ENCODE results near the gene CCAR1. TPM values are rescaled to one million over a fixed set of nuclear protein-coding genes. Genes with fewer than 3 reads are reported as not detected.

Gene CCAR1, protein sequence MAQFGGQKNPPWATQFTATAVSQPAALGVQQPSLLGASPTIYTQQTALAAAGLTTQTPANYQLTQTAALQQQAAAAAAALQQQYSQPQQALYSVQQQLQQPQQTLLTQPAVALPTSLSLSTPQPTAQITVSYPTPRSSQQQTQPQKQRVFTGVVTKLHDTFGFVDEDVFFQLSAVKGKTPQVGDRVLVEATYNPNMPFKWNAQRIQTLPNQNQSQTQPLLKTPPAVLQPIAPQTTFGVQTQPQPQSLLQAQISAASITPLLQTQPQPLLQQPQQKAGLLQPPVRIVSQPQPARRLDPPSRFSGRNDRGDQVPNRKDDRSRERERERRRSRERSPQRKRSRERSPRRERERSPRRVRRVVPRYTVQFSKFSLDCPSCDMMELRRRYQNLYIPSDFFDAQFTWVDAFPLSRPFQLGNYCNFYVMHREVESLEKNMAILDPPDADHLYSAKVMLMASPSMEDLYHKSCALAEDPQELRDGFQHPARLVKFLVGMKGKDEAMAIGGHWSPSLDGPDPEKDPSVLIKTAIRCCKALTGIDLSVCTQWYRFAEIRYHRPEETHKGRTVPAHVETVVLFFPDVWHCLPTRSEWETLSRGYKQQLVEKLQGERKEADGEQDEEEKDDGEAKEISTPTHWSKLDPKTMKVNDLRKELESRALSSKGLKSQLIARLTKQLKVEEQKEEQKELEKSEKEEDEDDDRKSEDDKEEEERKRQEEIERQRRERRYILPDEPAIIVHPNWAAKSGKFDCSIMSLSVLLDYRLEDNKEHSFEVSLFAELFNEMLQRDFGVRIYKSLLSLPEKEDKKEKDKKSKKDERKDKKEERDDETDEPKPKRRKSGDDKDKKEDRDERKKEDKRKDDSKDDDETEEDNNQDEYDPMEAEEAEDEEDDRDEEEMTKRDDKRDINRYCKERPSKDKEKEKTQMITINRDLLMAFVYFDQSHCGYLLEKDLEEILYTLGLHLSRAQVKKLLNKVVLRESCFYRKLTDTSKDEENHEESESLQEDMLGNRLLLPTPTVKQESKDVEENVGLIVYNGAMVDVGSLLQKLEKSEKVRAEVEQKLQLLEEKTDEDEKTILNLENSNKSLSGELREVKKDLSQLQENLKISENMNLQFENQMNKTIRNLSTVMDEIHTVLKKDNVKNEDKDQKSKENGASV
- total RNA-seq (2012; rRNA removed), result 46.1 and 60.8 TPM in 2 replicates
- 35.1 and 38.6 TPM in 2 replicates for polyA plus RNA-seq (2012; rRNA removed)
- polyA plus RNA-seq (2012; cell fraction: cytosol; rRNA removed), result 11.8 and 12.2 TPM in 2 replicates
- 28.2 and 114 TPM in 2 replicates for polyA plus RNA-seq (2012; cell fraction: nucleus; rRNA removed; ENCODE audit: low replicate concordance)
- percentile 88 among the genes with signal in this experiment for Bru-seq, nascent RNA
- percentile 95 among the genes with signal in this experiment for BruChase-seq, experiment 1, labeled RNA remaining after a 6-hour chase
- BruChase-seq, experiment 2, labeled RNA remaining after a 2-hour chase, result percentile 91 among the genes with signal in this experiment
- long read RNA-seq, partial matches to known transcripts, result 32 of 42 reads
- long read RNA-seq, other reads (novel, unspliced or antisense), result 10 of 42 reads

DNA sequence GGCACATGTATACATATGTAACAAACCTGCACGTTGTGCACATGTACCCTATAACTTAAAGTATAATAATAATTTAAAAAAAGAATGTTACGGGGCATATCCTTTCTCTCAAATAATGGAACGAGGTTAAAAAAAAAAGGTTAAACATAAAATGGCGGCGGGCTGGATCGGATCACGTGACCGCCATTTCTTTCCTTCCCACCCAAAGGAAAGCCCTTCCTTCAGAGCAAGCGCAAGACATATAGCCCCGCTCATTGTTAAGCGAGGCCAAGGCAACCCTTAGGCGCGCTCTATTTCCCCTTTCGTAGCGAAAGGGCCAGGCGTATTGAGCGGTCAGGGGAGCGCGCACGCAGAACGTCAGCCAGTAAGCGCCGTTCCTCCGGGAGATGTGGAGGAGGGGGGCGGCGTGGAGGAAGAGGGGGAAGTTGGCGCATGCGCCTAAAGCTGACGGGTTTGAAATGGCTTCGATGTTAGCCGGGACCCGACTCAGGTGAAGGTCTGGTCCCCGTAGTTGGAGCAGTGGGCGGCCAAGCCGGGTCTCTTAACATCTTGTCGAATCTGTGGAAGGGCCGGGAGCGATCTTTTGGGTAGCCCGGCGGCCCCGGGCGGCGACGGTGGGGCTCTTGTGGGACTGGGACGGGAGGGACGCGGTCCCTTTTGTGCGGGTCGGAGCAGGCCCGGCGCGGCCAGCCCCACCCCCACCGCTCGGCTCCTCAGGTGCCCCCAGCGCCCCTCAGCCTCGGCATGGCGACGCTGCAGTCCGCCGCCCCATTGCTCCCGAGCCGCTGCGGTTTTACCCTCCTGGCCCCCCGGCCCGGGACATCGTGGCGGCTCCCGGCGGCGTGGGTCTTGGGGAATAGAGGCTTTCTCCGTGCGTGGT, at the start of gene CCAR1:
Gene CCAR1 (plus strand): TSS at position 447 of the 880 bp plus-strand sequence. CDS start 1,266 bp downstream, outside the sequence.
- Histone ChIP-seq H4K8ac (ENCODE audit: low read depth in 2 of 2, low read length in 2 of 2) (peak within 1 kb of the TSS; percentile 78 to 88), H3K9ac (ENCODE audit: low read depth, low read length) (peak within 1 kb of the TSS; percentile 89), H4K91ac (ENCODE audit: insufficient read depth, low read depth, low read length) (peak within 1 kb of the TSS; percentile 77), H3K9me3 (ENCODE audit: control insufficient read depth, insufficient read depth, low read length) (no peaks in the 10 kb centered on the region), H2AK9ac (replicated peaks; ENCODE audit: low read depth, low read length, poor library complexity) (peak within 1 kb of the TSS; percentile 96), H4K5ac (ENCODE audit: low read depth, low read length) (peak within 1 kb of the TSS; percentile 90), H3K4me3 (ENCODE audit: insufficient read depth, low read depth, low read length) (peak within 1 kb of the TSS; percentile 67), H2AFZ (replicated peaks; ENCODE audit: low read length, poor library complexity) (peak within 1 kb of the TSS; percentile 97), H2AK5ac (ENCODE audit: low read depth, low read length) (peak within 1 kb of the TSS; percentile 68), H3K27me3 (ENCODE audit: control insufficient read depth, insufficient read depth, low read length) (no peaks in the 10 kb centered on the region), H2BK120ac (ENCODE audit: low read depth, low read length) (peak within 1 kb of the TSS; percentile 50; the same call in 1 of the 2 replicates), H3K27ac (ENCODE audit: insufficient read depth, low read length) (peak within 1 kb of the TSS; percentile 79), H3K9me1 (ENCODE audit: insufficient read depth, low read length) (no peaks in the 10 kb centered on the region), H3K4ac (ENCODE audit: low read depth, low read length) (peak within 1 kb of the TSS; percentile 88), H3K4me2 (ENCODE audit: low read depth, low read length) (peak within 1 kb of the TSS; percentile 96), H3K4me1 (ENCODE audit: control insufficient read depth, insufficient read depth, low read length) (no peaks in the 10 kb centered on the region), H3K56ac (ENCODE audit: extremely low read depth, insufficient read depth, low read length) (peak within 1 kb of the TSS; percentile 91), H3K79me1 (ENCODE audit: low read depth in 1 of 2, low read length in 2 of 2) (peaks cover 8 to 35% of the 10 kb centered on the region in 2 experiments; a peak in 3 of 4 replicates), H3K14ac (replicated peaks; ENCODE audit: low read depth, low read length) (peak within 1 kb of the TSS; percentile 98), H2BK20ac (ENCODE audit: low read depth, low read length) (no peak within 1 kb of the TSS), H3K18ac (ENCODE audit: low read depth, low read length) (peak within 1 kb of the TSS; percentile 8), H2BK15ac (ENCODE audit: low read depth, low read length) (no peak within 1 kb of the TSS; the same call in 2 of the 3 replicates), H4K20me1 (ENCODE audit: insufficient read depth, low read length) (no peaks in the 10 kb centered on the region; the same call in 1 of the 2 replicates), H2BK5ac (ENCODE audit: low read depth, low read length, poor library complexity, severe bottlenecking) (peak within 1 kb of the TSS; percentile 74), H3K36me3 (ENCODE audit: control insufficient read depth, insufficient read depth, low read length) (peaks cover 19% of the 10 kb centered on the region), H3K23ac (ENCODE audit: low read depth, low read length) (peak within 1 kb of the TSS; percentile 43)
- DNase-seq (peak; percentile 99), ATAC-seq (ENCODE audit: low read depth) (peak; percentile 99)
- ChIA-PET POLR2A (ENCODE audit: unreplicated experiment) (no interaction called here), CTCF (no interaction called here)
- WGBS, 2 experiments (ENCODE audit: extremely low coverage in 2 of 2, insufficient read length in 1 of 2), result 0% methylated on average over 9 of the region's 72 CpGs; no CpG with 5 or more reads in 1 of the 2 experiments
- intact Hi-C loops (cut with micrococcal nuclease) (loop anchor here (2.0 to 5.0 kb wide), 5 partner anchors 54 to 314 kb away; partner anchors contain the start of gene RUFY2), in situ Hi-C loops (cut with MboI; ENCODE audit: low sequenced_read_pairs) (no loop called here), dilution Hi-C loops (cut with HindIII; ENCODE audit: low sequenced_read_pairs, unreplicated experiment) (no loop called here)
- BruUV-seq (replicated peaks), result no TSS peak
- TF ChIP-seq BHLHE40 (IDR thresholded peaks at IDR 0.05; ENCODE audit: low read depth, low read length) (peak; percentile 84), CHD1 (IDR thresholded peaks at IDR 0.05; ENCODE audit: low read depth, low read length) (no peak), RAD21 (IDR thresholded peaks at IDR 0.05; ENCODE audit: low read length) (no peak), MAZ (IDR thresholded peaks at IDR 0.05; ENCODE audit: borderline replicate concordance, low read depth, low read length) (peak; percentile 90), RFX5 (IDR thresholded peaks at IDR 0.05; ENCODE audit: low read depth, low read length) (no peak)
- TF ChIP-seq, protein P1, sequence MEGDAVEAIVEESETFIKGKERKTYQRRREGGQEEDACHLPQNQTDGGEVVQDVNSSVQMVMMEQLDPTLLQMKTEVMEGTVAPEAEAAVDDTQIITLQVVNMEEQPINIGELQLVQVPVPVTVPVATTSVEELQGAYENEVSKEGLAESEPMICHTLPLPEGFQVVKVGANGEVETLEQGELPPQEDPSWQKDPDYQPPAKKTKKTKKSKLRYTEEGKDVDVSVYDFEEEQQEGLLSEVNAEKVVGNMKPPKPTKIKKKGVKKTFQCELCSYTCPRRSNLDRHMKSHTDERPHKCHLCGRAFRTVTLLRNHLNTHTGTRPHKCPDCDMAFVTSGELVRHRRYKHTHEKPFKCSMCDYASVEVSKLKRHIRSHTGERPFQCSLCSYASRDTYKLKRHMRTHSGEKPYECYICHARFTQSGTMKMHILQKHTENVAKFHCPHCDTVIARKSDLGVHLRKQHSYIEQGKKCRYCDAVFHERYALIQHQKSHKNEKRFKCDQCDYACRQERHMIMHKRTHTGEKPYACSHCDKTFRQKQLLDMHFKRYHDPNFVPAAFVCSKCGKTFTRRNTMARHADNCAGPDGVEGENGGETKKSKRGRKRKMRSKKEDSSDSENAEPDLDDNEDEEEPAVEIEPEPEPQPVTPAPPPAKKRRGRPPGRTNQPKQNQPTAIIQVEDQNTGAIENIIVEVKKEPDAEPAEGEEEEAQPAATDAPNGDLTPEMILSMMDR (conservative IDR thresholded peaks at IDR 0.05; ENCODE audit: low read depth, low read length), result no peak
- TF ChIP-seq, protein P2, sequence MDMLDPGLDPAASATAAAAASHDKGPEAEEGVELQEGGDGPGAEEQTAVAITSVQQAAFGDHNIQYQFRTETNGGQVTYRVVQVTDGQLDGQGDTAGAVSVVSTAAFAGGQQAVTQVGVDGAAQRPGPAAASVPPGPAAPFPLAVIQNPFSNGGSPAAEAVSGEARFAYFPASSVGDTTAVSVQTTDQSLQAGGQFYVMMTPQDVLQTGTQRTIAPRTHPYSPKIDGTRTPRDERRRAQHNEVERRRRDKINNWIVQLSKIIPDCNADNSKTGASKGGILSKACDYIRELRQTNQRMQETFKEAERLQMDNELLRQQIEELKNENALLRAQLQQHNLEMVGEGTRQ (IDR thresholded peaks at IDR 0.05; ENCODE audit: low read depth, low read length), result peak; percentile 97

All from IMR-90 (cell line).